Caco-2 (cell line): ENCODE results near the gene PCTP. TPM values are rescaled to one million over a fixed set of nuclear protein-coding genes. Genes with fewer than 3 reads are reported as not detected.

Source experiments
- BruUV-seq: library from RNA; stranded (reverse); fragments of 400-500 nt; replicated peaks from 2 replicates; lab custom pipeline; 2021; lab: Mats Ljungman, UMichigan
- CTCF ChIA-PET: fragments of 300-600 bp; sonication (Branson Sonifier 250); formaldehyde crosslinking; loops from one replicate; lab custom pipeline; 2022; ENCODE audit warnings: antibody characterized with exemption; lab: Charles Lee
- POLR2A ChIA-PET: fragments of 300-600 bp; sonication (Branson Sonifier 250); formaldehyde crosslinking; loops from one replicate; lab custom pipeline; 2022; ENCODE audit warnings: antibody characterized with exemption; lab: Charles Lee
- DNase-seq, 2 experiments: peaks; one replicate each; pipeline versions ENCODE4 v3.0.0 to v3.0.0-alpha.2; 2020 to 2022
- H3K27me3 ChIP-seq: replicated peaks from 2 replicates; pipeline ENCODE4 v1.6.0; 2011; ENCODE audit warnings: low read length; ENCODE audit not compliant: control insufficient read depth, insufficient read depth
- H3K36me3 ChIP-seq: 2 replicates; pipeline ENCODE4 v1.5.1; 2011; ENCODE audit warnings: low read length; ENCODE audit not compliant: control insufficient read depth, insufficient read depth
- H3K4me1 ChIP-seq: fragments of 250-450 bp; sonication (Bioruptor Pico); 2 replicates; pipeline ENCODE4 v1.5.1; 2020; ENCODE audit warnings: mild to moderate bottlenecking
- H3K4me3 ChIP-seq: 2 replicates; pipeline ENCODE4 v1.5.1; 2011; ENCODE audit warnings: low read depth, mild to moderate bottlenecking, control low read depth, low read length
- H3K9me3 ChIP-seq: fragments of 250-450 bp; sonication (Bioruptor Pico); 2 replicates; pipeline ENCODE4 v1.5.1; 2020; ENCODE audit warnings: mild to moderate bottlenecking, moderate library complexity
- H3K27ac Mint-ChIP-seq: one replicate; pipeline ENCODE4 v1.8.0; 2022; ENCODE audit warnings: mixed read lengths; ENCODE audit not compliant: unreplicated experiment
- H3K27me3 Mint-ChIP-seq: one replicate; pipeline ENCODE4 v1.8.0; 2022; ENCODE audit warnings: mixed read lengths; ENCODE audit not compliant: insufficient read depth, unreplicated experiment
- H3K36me3 Mint-ChIP-seq: one replicate; pipeline ENCODE4 v1.8.0; 2022; ENCODE audit warnings: mild to moderate bottlenecking, mixed read lengths; ENCODE audit not compliant: insufficient read depth, unreplicated experiment
- H3K4me1 Mint-ChIP-seq: one replicate; pipeline ENCODE4 v1.8.0; 2022; ENCODE audit warnings: low read depth, mixed read lengths; ENCODE audit not compliant: unreplicated experiment
- H3K4me3 Mint-ChIP-seq: one replicate; pipeline ENCODE4 v1.8.0; 2022; ENCODE audit warnings: mild to moderate bottlenecking, moderate library complexity, mixed read lengths; ENCODE audit not compliant: unreplicated experiment
- H3K9me3 Mint-ChIP-seq: one replicate; pipeline ENCODE4 v1.8.0; 2022; ENCODE audit warnings: mixed read lengths; ENCODE audit not compliant: unreplicated experiment
- intact Hi-C: fragments of 100-400 bp; cut with micrococcal nuclease; formaldehyde crosslinking; loops from one replicate; pipeline ENCODE4 v1.10.0; 2022; ENCODE audit not compliant: unreplicated experiment
- total RNA-seq: library from RNA; stranded (reverse); gene quantifications from 2 replicates; pipeline ENCODE4 v1.2.3, GENCODE V29; 2022
- TF ChIP-seq, protein P1 (sequence below), 2 experiments: fragments of 200-600 bp in 1 of 2; IDR thresholded peaks; 1 replicate in 1 of 2; 2 replicates in 1 of 2; pipeline versions ENCODE4 v1.5.1 to v1.8.0; 2011 to 2022; ENCODE audit warnings: antibody characterized with exemption in 1 of 2, control low read depth in 1 of 2, inconsistent platforms in 1 of 2, low read depth in 1 of 2, low read length in 1 of 2, mild to moderate bottlenecking in 1 of 2, moderate library complexity in 1 of 2; ENCODE audit not compliant: insufficient read depth in 1 of 2, severe bottlenecking in 1 of 2, unreplicated experiment in 1 of 2

Gene PCTP
- total RNA-seq, 1 experiment from 2014 or later: 16.7 TPM

DNA sequence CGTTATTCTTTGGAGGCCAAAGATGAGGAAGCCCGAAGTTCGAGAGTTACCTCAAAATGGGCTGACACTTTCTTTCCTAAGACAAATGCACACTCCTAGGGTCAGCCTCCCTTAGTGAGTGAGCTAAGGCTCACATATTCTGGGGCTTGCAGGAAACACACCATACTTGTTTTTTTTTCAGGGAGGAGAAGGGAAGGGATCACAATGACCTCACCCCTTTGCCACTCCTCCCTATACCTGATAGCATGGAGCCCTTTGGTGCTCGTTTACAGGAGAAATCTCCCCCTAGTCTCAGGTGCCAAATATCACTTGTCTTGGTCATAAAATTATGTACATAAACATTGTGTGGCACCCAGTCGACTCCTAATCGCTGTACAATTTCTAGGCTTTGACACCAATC lies 23.6 kb upstream of the PCTP start:
- CTCF ChIA-PET: no interaction called here
- Histone ChIP-seq H3K36me3 (no peaks in the 10 kb centered on the region), H3K27me3 (no peaks in the 10 kb centered on the region), H3K4me3 (no peak overlapping the region), H3K4me1 (no peaks in the 10 kb centered on the region), H3K9me3 (peaks cover 5% of the 10 kb centered on the region; the same call in 1 of the 2 replicates)
- no peak for DNase-seq
- POLR2A ChIA-PET: no interaction called here
- intact Hi-C loops: loop anchor here (5.0 kb wide), 1 partner anchor 35 kb away; no protein-coding TSS in a partner anchor
- no peaks in the 10 kb centered on the region for H3K4me1 Mint-ChIP-seq
- TF ChIP-seq, protein P1, sequence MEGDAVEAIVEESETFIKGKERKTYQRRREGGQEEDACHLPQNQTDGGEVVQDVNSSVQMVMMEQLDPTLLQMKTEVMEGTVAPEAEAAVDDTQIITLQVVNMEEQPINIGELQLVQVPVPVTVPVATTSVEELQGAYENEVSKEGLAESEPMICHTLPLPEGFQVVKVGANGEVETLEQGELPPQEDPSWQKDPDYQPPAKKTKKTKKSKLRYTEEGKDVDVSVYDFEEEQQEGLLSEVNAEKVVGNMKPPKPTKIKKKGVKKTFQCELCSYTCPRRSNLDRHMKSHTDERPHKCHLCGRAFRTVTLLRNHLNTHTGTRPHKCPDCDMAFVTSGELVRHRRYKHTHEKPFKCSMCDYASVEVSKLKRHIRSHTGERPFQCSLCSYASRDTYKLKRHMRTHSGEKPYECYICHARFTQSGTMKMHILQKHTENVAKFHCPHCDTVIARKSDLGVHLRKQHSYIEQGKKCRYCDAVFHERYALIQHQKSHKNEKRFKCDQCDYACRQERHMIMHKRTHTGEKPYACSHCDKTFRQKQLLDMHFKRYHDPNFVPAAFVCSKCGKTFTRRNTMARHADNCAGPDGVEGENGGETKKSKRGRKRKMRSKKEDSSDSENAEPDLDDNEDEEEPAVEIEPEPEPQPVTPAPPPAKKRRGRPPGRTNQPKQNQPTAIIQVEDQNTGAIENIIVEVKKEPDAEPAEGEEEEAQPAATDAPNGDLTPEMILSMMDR (IDR thresholded peaks at IDR 0.05; ENCODE audit: insufficient read depth in 1 of 2, low read depth in 1 of 2, low read length in 1 of 2, severe bottlenecking in 1 of 2, unreplicated experiment in 1 of 2): no peak
- peaks cover 29% of the 10 kb centered on the region for H3K27me3 Mint-ChIP-seq
- BruUV-seq: no TSS peak
- H3K9me3 Mint-ChIP-seq: no peaks in the 10 kb centered on the region
- no peak overlapping the region for H3K27ac Mint-ChIP-seq
- H3K4me3 Mint-ChIP-seq: no peak overlapping the region
- H3K36me3 Mint-ChIP-seq: no peaks in the 10 kb centered on the region

DNA sequence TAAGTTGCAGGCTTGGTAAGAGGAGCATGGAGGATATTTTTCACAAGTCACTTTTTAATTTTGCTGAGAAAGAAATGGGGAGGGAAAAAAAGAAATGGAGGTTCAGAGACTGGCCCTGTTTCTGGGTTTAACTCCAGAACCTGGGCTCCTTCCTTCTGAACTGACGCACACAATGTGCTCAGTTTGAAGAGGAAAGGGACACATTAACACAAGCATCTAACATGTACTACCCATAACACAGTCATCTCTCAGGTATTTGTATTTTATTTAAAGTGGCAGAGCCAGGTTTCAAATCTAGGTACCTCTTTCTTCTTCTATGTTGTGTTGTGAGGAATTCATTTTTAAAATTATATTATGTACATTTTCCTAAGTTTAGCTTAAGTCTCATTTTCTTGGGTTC lies 22.9 kb upstream of the PCTP start:
- no peak overlapping the region for H3K27ac Mint-ChIP-seq
- Histone ChIP-seq H3K4me3 (no peak overlapping the region), H3K36me3 (no peaks in the 10 kb centered on the region), H3K4me1 (no peaks in the 10 kb centered on the region), H3K27me3 (no peaks in the 10 kb centered on the region), H3K9me3 (peaks cover 5% of the 10 kb centered on the region; the same call in 1 of the 2 replicates)
- H3K27me3 Mint-ChIP-seq: peaks cover 27% of the 10 kb centered on the region
- ChIA-PET POLR2A (no interaction called here), CTCF (interaction anchor here (0.7 kb wide), 1 partner anchor 17 kb away, joined by 5 read pairs; no protein-coding TSS in a partner anchor)
- BruUV-seq: no TSS peak
- H3K9me3 Mint-ChIP-seq: no peaks in the 10 kb centered on the region
- TF ChIP-seq, protein P1 (IDR thresholded peaks at IDR 0.05; ENCODE audit: insufficient read depth in 1 of 2, low read depth in 1 of 2, low read length in 1 of 2, severe bottlenecking in 1 of 2, unreplicated experiment in 1 of 2): no peak
- no peak overlapping the region for H3K4me3 Mint-ChIP-seq
- intact Hi-C loops: loop anchor here (5.0 kb wide), 1 partner anchor 34 kb away; no protein-coding TSS in a partner anchor
- no peaks in the 10 kb centered on the region for H3K36me3 Mint-ChIP-seq
- H3K4me1 Mint-ChIP-seq: no peaks in the 10 kb centered on the region
- no peak for DNase-seq

DNA sequence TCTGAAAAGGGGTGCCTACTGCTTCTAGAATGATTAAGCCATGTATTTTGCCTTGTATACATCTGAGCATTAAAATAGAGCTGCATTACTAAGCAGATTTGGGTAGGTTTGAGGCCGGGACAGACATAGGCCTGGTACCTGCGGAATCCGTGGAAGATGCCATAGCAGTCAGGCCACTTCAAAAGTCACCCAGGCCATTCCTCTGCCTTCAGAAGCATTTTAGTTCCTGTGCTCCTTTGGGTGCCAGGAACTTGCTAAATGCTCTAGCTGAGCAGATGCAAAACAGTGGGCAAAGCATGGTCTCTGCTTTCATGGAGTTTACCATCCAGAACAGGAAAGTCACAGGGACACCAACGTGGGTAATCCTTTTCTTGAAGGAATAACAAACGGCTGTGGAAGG lies 22.5 kb upstream of the PCTP start:
- Histone ChIP-seq H3K27me3 (no peaks in the 10 kb centered on the region), H3K4me1 (no peaks in the 10 kb centered on the region), H3K36me3 (no peaks in the 10 kb centered on the region), H3K9me3 (peaks cover 5% of the 10 kb centered on the region; the same call in 1 of the 2 replicates), H3K4me3 (no peak overlapping the region)
- no peaks in the 10 kb centered on the region for H3K36me3 Mint-ChIP-seq
- BruUV-seq: no TSS peak
- no peaks in the 10 kb centered on the region for H3K9me3 Mint-ChIP-seq
- H3K4me1 Mint-ChIP-seq: no peaks in the 10 kb centered on the region
- no peak for DNase-seq
- H3K27ac Mint-ChIP-seq: no peak overlapping the region
- ChIA-PET POLR2A (no interaction called here), CTCF (interaction anchor here (0.5 to 0.7 kb wide), 2 partner anchors 10 to 18 kb away, joined by 3 to 5 read pairs; no protein-coding TSS in a partner anchor)
- H3K4me3 Mint-ChIP-seq: no peak overlapping the region
- H3K27me3 Mint-ChIP-seq: peaks cover 23% of the 10 kb centered on the region
- TF ChIP-seq, protein P1 (IDR thresholded peaks at IDR 0.05; ENCODE audit: insufficient read depth in 1 of 2, low read depth in 1 of 2, low read length in 1 of 2, severe bottlenecking in 1 of 2, unreplicated experiment in 1 of 2): no peak
- intact Hi-C loops: loop anchor here (5.0 kb wide), 1 partner anchor 34 kb away; no protein-coding TSS in a partner anchor
